Muscle of leg (tissue), 11 donors: Measurements from ENCODE around the gene FASN. TPM values are rescaled to one million over a fixed set of nuclear protein-coding genes. Genes with fewer than 3 reads are reported as not detected.

Experiments used
- DNase-seq: peaks from one replicate; pipeline ENCODE4 v3.0.0; 2013
- H3K27ac ChIP-seq: one replicate; pipeline ENCODE4 v1.5.1; 2013; ENCODE audit warnings: mild to moderate bottlenecking, low read length, control low read depth
- H3K27me3 ChIP-seq: one replicate; pipeline ENCODE4 v1.6.1; 2013; ENCODE audit warnings: low read length; ENCODE audit not compliant: control insufficient read depth, insufficient read depth
- H3K36me3 ChIP-seq: one replicate; pipeline ENCODE4 v1.6.1; 2013; ENCODE audit warnings: low read length; ENCODE audit not compliant: control insufficient read depth, insufficient read depth
- H3K4me1 ChIP-seq: one replicate; pipeline ENCODE4 v1.6.1; 2013; ENCODE audit warnings: low read length; ENCODE audit not compliant: control insufficient read depth, insufficient read depth
- H3K4me3 ChIP-seq: one replicate; pipeline ENCODE4 v1.5.1; 2013; ENCODE audit warnings: low read length, control low read depth
- H3K9me3 ChIP-seq: replicated peaks from 2 replicates; pipeline ENCODE4 v1.6.1; 2013; ENCODE audit warnings: low read depth, low read length; ENCODE audit not compliant: control insufficient read depth
- WGBS: methylation state at CpG from one replicate; pipeline ENCODE4 v1.1.5; 2013; ENCODE audit warnings: missing lambda C conversion rate; ENCODE audit not compliant: insufficient coverage; 5-methylcytosine and 5-hydroxymethylcytosine counted together
- polyA plus RNA-seq, 8 donors: library from polyadenylated mRNA; unstranded; fragments of 120-200 nt; gene quantifications; one replicate each; pipeline versions ENCODE4 v1.2.1 to v1.2.3, GENCODE V29; 2013; ENCODE audit warnings: inconsistent platforms in 1 of 8, low replicate concordance in 1 of 8; ENCODE audit not compliant: insufficient read length in 8 of 8, insufficient read depth in 1 of 8
- total RNA-seq: library from RNA; stranded (reverse); fragments of 120-200 nt; gene quantifications from one replicate; pipeline ENCODE4 v1.2.4, GENCODE V29; 2013

FASN gene
- total and polyA plus RNA-seq, 9 donors: 15.4 to 53.4 (median 34.2) TPM

DNA sequence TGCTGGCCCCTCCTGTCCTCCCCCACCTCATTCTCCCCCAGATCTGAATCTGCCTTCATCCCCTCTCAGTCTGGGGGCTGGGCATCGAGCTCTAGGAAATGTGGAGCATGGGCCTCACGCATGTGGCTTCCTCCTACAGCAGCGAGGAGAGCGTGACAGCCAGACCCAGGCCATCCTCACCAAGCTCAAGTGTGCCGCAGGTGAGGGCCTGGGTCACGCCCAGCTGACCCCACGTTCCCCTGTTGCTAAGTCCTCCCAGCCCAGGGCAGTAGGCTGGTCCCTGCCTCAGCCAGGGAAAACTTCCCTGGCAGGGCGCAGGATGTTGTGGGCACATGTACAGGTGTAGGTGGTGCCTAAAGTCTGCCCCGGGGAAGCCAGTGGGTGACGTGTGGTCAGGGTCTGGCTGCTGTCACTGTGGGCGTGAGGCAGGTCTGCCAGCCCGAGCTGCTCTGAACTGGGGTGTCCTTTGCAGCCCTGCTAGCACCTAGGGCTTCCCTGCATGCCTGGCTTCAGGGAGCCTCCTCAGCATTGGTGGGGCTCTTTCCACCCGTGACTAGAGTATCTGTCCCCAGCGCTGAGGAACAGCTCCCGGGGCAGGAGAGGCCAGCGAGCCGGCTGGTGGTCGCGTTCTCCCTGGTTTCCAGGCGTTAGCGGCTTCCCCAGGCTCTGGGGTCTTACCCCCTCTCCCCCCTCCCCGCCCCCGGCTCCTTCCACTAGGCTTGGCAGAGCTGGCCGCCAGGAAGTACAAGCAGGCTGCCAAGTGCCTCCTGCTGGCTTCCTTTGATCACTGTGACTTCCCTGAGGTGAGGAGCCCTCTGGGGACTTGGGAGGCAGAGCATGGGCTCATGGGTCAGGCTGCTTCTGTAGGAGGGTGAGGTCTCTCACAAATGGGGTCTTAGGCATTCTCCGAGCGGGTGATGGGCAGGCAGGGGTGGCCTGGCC is 42.7 kb downstream of the FASN start:
- 83% methylated on average over 16 of the region's 26 CpGs for WGBS
- H3K9me3 ChIP-seq: no peaks in the 10 kb centered on the region
- no peak overlapping the region for H3K4me3 ChIP-seq
- no peak overlapping the region for H3K27ac ChIP-seq
- H3K27me3 ChIP-seq: no peaks in the 10 kb centered on the region
- peaks cover 22% of the 10 kb centered on the region for H3K4me1 ChIP-seq
- no peak for DNase-seq
- H3K36me3 ChIP-seq: peaks cover 71% of the 10 kb centered on the region

DNA sequence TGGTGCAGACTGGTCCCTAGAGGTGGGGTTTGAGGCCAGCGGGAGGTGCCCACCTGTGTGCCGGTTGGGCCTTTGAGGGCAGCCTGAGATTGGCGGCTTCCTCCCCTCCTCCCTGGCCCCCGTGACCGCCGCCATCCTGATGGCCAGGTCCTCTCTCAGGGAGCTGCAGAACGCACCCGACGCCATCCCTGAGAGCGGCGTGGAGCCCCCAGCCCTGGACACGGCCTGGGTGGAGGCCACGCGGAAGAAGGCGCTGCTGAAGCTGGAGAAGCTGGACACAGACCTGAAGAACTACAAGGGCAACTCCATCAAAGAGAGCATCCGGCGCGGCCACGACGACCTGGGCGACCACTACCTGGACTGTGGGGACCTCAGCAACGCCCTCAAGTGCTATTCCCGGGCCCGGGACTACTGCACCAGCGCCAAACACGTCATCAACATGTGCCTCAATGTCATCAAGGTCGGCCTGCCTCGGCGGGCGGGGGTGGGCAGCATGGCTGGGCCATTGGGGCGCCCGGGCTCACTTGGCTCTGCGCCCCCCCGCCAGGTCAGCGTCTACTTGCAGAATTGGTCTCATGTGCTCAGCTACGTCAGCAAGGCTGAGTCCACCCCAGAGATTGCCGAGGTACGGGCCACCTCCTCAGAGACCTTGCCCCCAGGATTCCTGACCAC is 43.5 kb downstream of the FASN start:
- 90% methylated on average over 31 of the region's 38 CpGs for WGBS
- DNase-seq: no peak
- Histone ChIP-seq H3K27me3 (no peaks in the 10 kb centered on the region), H3K27ac (no peak overlapping the region), H3K4me3 (no peak overlapping the region), H3K4me1 (peaks cover 25% of the 10 kb centered on the region), H3K36me3 (peaks cover 71% of the 10 kb centered on the region), H3K9me3 (no peaks in the 10 kb centered on the region)

DNA sequence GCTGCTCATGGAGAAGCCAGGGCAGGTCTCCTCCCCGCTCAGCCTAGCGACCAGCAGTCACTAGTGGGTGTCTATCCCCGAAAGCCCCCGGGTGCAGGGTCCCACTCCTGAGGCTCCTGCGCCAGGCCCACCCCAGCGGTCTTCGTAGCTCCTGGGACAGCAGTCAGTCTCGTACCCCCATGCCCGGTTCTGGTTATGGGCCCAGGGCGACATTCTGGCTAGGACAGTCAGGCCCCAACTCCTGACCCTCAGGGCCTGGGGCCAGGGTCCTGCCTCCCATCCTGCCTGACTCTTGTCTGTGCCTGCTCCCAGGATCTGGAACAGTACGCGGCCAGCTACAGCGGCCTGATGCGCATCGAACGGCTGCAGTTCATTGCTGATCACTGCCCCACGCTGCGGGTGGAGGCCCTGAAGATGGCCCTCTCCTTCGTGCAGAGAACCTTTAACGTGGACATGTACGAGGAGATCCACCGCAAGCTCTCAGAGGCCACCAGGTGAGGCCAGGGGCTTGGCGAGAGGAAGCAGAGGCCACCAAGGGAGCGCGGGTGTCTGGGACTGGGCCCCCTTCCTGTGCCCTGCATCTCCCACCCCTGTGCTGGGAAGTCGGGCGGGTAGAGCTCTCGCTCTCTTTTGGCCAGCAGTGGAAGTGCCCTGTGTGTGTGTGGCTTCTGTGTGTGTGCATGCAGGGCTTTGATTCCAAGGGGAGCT is 44.3 kb downstream of the FASN start:
- H3K27ac ChIP-seq: no peak overlapping the region
- no peak for DNase-seq
- no peaks in the 10 kb centered on the region for H3K27me3 ChIP-seq
- peaks cover 73% of the 10 kb centered on the region for H3K36me3 ChIP-seq
- WGBS: 93% methylated on average over 25 of the region's 28 CpGs
- no peak overlapping the region for H3K4me3 ChIP-seq
- no peaks in the 10 kb centered on the region for H3K9me3 ChIP-seq
- peaks cover 25% of the 10 kb centered on the region for H3K4me1 ChIP-seq

DNA sequence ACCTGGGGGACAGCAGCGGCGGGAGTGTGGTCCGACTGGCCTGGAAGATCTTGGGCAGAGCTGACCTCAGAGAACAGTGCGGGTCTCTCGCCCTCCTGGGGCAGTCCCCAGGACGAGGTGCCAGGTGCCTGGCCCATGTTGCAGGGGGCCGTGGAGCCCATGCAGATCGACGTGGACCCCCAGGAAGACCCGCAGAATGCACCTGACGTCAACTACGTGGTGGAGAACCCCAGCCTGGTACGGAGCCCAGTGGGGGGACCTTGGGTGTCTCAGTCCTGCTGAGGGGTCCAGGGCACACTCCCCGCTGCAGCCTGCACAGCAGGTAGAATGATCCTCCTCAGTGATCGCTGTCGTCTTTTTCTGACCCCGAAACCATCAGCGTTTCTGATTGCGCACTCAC is 44.9 kb downstream of the FASN start:
- no peak for DNase-seq
- peaks cover 73% of the 10 kb centered on the region for H3K36me3 ChIP-seq
- H3K27ac ChIP-seq: no peak overlapping the region
- no peak overlapping the region for H3K4me3 ChIP-seq
- WGBS: 87% methylated on average over 19 of the region's 19 CpGs
- H3K4me1 ChIP-seq: peaks cover 25% of the 10 kb centered on the region
- no peaks in the 10 kb centered on the region for H3K9me3 ChIP-seq
- no peaks in the 10 kb centered on the region for H3K27me3 ChIP-seq

DNA sequence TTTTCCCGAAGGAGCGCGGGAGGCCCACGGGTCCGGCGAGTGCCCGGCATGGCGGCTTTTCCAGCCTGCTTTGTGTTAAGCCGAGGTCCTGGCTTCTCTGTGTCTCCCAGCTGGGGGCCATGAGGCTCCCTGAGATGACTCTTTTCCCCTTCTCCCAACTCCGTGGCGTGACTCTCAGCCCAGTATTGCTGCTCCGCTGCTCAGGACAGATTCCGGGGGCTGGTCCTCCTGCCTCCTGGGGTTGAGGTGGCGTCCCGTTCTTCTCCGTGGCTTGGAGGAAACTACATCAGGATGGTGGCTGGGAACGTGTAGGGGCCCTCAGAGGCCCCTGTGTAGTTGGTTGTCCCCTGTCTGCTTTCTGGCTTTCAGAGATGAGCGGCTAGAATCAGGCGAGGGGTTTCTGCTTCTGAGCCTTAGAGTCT is 45.4 kb downstream of the FASN start:
- 11% methylated on average over 12 of the region's 19 CpGs for WGBS
- Histone ChIP-seq H3K4me3 (peak overlapping the region; percentile 68), H3K4me1 (peaks cover 25% of the 10 kb centered on the region), H3K27me3 (no peaks in the 10 kb centered on the region), H3K36me3 (peaks cover 73% of the 10 kb centered on the region), H3K27ac (no peak overlapping the region), H3K9me3 (no peaks in the 10 kb centered on the region)
- no peak for DNase-seq

DNA sequence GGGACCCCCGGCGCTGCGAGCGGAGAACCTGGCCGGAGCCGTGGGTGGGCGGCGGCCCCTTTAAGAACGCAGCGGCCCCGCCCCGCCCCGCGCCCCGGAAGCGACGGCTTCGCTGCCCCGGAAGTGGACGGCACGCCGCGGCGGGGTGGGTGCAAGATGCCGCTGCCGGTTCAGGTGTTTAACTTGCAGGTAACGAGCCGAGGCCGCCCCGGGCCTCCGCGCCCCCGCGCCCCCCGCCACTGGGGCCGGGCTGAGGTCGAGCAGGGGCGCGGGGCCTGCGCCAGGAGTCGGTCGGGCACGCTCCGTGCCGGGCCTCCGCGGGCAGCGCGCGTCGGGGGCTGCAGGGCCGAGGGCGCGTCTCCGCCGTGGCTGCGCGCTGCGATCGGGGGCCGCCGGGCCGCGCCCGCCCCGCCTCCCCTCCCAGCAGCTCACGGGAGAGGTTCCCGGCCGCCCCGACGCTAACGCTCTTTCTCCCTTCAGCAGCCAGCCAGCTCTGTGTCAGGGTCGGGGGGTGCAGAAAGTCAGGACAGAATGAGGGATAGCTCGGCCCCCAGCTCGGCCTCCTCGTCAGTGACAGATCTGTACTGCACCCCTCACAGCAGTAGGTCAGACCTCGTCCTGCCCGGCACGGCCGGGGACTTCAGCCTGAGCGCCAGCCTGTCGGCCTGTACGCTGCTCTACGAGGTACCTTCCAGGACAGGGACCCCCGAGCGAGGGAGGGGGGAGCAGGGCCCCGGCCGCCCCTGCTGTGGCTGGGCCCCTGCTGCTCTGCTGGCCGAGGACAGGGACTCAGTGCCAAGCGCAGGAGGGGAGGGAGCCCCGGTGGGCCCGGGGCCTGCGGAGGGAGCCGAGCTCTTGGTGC is 46.0 kb downstream of the FASN start, which contains the start of the genes GPS1 and RFNG:
TSS of gene GPS1 (plus strand) at position 123 of the 862 bp plus-strand sequence. CDS start at position 157, 34 bp downstream.
TSS of gene RFNG (minus strand) at position 36 of the 862 bp plus-strand sequence. CDS start 45 bp downstream, outside the sequence.
- Histone ChIP-seq H3K4me3 (peak within 1 kb of the TSS; percentile 68), H3K27ac (no peak within 1 kb of the TSS), H3K9me3 (no peaks in the 10 kb centered on the region), H3K27me3 (no peaks in the 10 kb centered on the region), H3K4me1 (peaks cover 25% of the 10 kb centered on the region), H3K36me3 (peaks cover 73% of the 10 kb centered on the region)
- DNase-seq: peak; percentile 85
- WGBS: under 1% methylated on average over 88 of the region's 94 CpGs

DNA sequence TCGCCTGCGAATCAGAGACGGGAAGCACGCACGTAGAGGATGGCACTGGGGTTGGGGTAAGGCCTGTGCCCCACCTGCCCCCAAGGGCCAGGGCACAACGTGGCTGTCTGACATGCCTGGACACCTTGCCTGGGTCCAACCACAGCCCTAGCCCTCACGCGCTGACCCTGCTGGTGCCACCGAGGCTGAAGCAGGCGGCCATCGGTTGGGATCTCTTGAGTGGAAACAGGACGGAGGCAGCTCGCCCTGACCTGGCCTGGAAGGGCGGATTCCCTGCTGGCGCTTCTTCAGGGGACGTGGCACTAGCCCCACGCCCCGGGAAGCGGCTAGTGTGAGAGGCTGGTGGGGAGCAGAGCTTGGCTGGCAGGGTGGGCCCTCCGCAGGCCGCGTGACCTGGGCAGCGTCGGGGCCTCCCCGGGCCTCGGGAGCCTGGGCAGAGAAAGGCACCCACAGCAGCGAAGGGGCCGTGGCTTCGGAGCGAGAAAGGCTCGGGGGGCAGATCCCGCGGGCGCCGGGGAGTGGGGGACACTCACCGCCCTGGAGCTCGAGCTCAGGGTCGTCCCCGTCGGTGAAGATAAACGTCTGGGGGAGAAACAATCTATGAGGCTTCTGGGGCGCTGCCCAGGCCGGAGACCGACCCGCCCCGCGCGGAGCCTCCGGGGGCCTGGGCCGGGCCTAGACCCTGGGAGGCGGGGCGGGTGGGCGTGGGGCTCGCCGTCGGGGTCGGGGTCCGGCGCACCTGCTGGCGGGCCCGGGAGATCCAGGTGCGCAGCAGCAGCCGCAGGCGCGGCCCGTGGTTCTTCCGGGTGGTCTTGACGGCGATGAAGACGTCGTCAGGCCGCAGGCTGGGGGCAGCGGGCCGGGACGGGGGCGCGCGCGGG is 47.0 kb downstream of the FASN start:
- H3K27ac ChIP-seq: no peak overlapping the region
- DNase-seq: no peak
- H3K4me1 ChIP-seq: peaks cover 25% of the 10 kb centered on the region
- no peaks in the 10 kb centered on the region for H3K9me3 ChIP-seq
- peak overlapping the region; percentile 64 for H3K4me3 ChIP-seq
- 11% methylated on average over 79 of the region's 79 CpGs for WGBS
- H3K27me3 ChIP-seq: no peaks in the 10 kb centered on the region
- H3K36me3 ChIP-seq: peaks cover 70% of the 10 kb centered on the region

DNA sequence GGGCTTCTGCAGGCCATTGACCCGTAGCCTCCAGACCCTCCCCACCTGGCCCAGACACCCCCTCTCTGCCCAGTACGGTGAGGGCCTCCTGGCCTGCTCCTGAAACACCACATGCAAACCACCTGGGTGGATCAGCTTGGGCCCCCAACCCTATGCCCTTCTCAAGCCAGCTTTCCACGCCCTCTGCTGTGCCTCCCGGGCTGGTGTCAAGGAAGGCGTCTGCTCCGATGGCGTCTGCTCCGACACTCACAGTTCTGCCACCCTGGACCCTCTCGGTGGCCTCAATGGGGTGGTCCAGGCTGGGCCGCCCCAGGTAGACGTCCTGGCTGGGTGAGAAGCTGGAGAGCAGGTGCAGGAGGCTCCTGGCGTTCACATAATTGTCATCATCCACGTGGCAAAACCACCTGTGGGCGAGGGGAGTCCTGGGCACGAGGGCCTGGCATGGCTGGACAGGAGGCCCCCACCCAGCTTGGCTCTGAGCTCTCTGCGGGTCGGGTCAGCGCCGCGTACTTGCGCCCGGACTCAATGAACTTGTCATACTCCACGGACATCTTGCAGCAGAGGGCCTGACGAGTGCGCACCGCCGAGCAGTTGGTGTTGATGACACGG is 47.8 kb downstream of the FASN start:
- Histone ChIP-seq H3K9me3 (no peaks in the 10 kb centered on the region), H3K4me1 (peaks cover 25% of the 10 kb centered on the region), H3K27ac (no peak overlapping the region), H3K4me3 (peak overlapping the region; percentile 64), H3K36me3 (peaks cover 63% of the 10 kb centered on the region), H3K27me3 (no peaks in the 10 kb centered on the region)
- DNase-seq: no peak
- WGBS: 86% methylated on average over 28 of the region's 28 CpGs
